ENCODE measurements around the gene ARID1A. TPM values are rescaled to one million over a fixed set of nuclear protein-coding genes. Genes with fewer than 3 reads are reported as not detected.
A peak's percentile ranks its signal among the peaks of the same experiment; 100 is the strongest.

ARID1A gene
- total RNA-seq, 1 experiment from 2014 or later = 56.9 TPM

DNA sequence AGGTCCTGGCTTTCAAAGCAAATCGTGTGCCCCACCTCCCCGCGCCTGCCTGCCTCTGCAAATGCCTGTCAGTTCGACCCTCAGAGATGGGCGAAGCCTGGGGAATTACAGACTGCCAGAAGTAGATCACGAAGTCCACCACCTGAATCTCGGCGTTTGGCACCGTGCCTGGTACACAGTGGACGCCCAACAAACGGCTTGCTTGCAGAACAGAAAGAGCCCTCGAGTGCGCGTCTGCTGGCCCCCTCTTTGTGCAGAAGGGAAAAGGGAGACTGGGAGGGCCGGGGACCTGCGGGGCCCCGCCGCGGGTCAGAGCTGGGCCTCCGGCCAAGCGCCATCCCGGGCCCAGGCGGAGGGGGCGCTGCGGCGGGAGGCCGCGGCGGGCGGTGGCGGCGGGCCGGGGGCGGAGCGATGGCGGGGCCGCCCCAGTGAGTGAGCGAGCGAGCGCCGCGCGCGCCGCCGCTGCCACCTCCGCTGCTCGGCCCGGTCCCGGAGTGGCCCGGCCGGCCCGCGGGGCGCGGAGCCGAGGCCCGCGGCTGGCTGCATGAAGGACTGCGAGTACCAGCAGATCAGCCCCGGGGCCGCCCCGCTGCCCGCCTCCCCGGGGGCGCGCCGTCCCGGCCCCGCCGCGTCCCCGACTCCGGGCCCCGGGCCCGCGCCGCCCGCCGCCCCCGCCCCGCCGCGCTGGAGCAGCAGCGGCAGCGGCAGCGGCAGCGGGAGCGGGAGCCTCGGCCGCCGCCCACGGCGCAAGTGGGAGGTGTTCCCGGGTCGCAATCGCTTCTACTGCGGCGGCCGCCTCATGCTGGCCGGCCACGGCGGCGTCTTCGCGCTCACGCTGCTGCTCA is 130.7 kb downstream of the ARID1A start, which contains the start of gene ZDHHC18:
Gene ZDHHC18 (plus strand): TSS at position 428 of the 845 bp plus-strand sequence. CDS start 117 bp downstream, at position 545.
- DNase-seq (ENCODE audit: unreplicated experiment) = peak; percentile 56
- intact Hi-C loops (cut with micrococcal nuclease) = no loop called here
- ChIA-PET POLR2A (interaction anchor here (0.6 to 1.9 kb wide), 9 partner anchors 15 to 186 kb away, joined by 3 to 12 read pairs (median 3); partner anchors contain the start of genes GPATCH3, GPN2 and TENT5B), CTCF (interaction anchor here (0.7 to 1.2 kb wide), 3 partner anchors 9 to 218 kb away, joined by 3 read pairs; no protein-coding TSS in a partner anchor)
- TF ChIP-seq, protein P1, sequence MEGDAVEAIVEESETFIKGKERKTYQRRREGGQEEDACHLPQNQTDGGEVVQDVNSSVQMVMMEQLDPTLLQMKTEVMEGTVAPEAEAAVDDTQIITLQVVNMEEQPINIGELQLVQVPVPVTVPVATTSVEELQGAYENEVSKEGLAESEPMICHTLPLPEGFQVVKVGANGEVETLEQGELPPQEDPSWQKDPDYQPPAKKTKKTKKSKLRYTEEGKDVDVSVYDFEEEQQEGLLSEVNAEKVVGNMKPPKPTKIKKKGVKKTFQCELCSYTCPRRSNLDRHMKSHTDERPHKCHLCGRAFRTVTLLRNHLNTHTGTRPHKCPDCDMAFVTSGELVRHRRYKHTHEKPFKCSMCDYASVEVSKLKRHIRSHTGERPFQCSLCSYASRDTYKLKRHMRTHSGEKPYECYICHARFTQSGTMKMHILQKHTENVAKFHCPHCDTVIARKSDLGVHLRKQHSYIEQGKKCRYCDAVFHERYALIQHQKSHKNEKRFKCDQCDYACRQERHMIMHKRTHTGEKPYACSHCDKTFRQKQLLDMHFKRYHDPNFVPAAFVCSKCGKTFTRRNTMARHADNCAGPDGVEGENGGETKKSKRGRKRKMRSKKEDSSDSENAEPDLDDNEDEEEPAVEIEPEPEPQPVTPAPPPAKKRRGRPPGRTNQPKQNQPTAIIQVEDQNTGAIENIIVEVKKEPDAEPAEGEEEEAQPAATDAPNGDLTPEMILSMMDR (IDR thresholded peaks at IDR 0.05; ENCODE audit: unreplicated experiment) = peak; percentile 69
- peaks cover 20% of the 10 kb centered on the region for H3K4me1 Mint-ChIP-seq (ENCODE audit: insufficient read depth, unreplicated experiment)
- no TSS peak for BruUV-seq (replicated peaks)
- H3K27me3 Mint-ChIP-seq (ENCODE audit: insufficient read depth, unreplicated experiment) = no peaks in the 10 kb centered on the region
- H3K27ac Mint-ChIP-seq (ENCODE audit: low read depth, unreplicated experiment) = peak within 1 kb of the TSS; percentile 86
- no peaks in the 10 kb centered on the region for H3K36me3 Mint-ChIP-seq (ENCODE audit: insufficient read depth, unreplicated experiment)
- peak within 1 kb of the TSS; percentile 83 for H3K4me3 Mint-ChIP-seq (ENCODE audit: unreplicated experiment)
- H3K9me3 Mint-ChIP-seq (ENCODE audit: unreplicated experiment) = no peaks in the 10 kb centered on the region

DNA sequence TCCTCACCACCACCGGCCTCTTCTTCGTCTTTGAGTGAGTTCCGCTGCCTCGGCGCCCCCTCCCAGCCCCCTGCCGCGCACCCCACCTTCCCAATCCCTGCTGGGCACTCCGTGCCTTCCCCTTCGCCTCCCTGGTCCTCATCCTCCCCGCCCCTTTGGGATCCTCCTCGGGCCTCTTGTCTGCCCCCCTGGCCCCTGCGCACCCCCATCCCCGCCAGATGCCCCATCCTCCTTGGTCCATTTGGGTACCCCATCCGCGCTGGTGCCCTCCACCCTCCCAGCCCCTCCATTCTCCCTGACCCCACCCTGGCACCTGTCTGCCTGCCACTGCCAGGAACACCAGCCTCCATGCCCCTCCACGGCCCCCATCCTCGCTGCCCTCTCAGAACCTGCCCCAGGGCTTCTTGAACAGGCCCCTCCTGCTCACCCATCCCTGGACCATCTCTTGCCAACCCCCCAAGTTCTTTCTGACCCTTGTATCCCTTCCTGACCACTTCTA is 131.3 kb downstream of the ARID1A start:
- peak overlapping the region; percentile 86 for H3K27ac Mint-ChIP-seq (ENCODE audit: low read depth, unreplicated experiment)
- no TSS peak for BruUV-seq (replicated peaks)
- H3K4me3 Mint-ChIP-seq (ENCODE audit: unreplicated experiment) = peak overlapping the region; percentile 83
- intact Hi-C loops (cut with micrococcal nuclease) = no loop called here
- peaks cover 20% of the 10 kb centered on the region for H3K4me1 Mint-ChIP-seq (ENCODE audit: insufficient read depth, unreplicated experiment)
- ChIA-PET CTCF (no interaction called here), POLR2A (interaction anchor here (0.7 kb wide), 1 partner anchor 56 kb away, joined by 3 read pairs; no protein-coding TSS in a partner anchor)
- TF ChIP-seq, protein P1 (IDR thresholded peaks at IDR 0.05; ENCODE audit: unreplicated experiment) = no peak
- H3K9me3 Mint-ChIP-seq (ENCODE audit: unreplicated experiment) = no peaks in the 10 kb centered on the region
- no peak for DNase-seq (ENCODE audit: unreplicated experiment)
- H3K27me3 Mint-ChIP-seq (ENCODE audit: insufficient read depth, unreplicated experiment) = no peaks in the 10 kb centered on the region
- H3K36me3 Mint-ChIP-seq (ENCODE audit: insufficient read depth, unreplicated experiment) = no peaks in the 10 kb centered on the region

DNA sequence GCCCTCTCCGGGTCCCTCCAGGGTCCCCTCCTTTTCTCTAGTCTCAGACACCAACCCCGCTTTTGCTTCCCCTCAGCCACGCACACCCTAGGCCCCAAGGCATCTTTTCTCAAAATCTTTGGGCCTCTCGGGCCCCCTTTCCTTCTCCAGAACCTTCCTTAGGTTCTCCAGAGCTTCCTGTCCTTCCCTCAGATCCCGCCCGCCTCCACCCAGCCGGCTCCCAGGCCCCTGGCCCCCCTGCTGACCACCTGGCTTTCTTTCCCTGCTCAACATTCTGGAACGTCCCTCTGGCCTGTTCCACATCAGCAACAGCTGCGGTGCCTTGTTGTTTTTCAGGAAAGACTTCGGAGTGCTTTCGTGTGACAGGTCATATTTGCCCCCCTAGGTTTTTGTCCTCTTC is 131.8 kb downstream of the ARID1A start:
- POLR2A ChIA-PET = interaction anchor here (0.7 to 0.9 kb wide), 3 partner anchors 35 to 295 kb away, joined by 3 to 4 read pairs (median 3); partner anchors contain the start of gene SFN
- H3K36me3 Mint-ChIP-seq (ENCODE audit: insufficient read depth, unreplicated experiment) = no peaks in the 10 kb centered on the region

More for the DNA sequence above, 131.8 kb downstream of the ARID1A start:
- Mint-ChIP-seq H3K9me3 (ENCODE audit: unreplicated experiment) (no peaks in the 10 kb centered on the region), H3K4me3 (ENCODE audit: unreplicated experiment) (peak overlapping the region; percentile 83), H3K4me1 (ENCODE audit: insufficient read depth, unreplicated experiment) (peaks cover 20% of the 10 kb centered on the region), H3K27ac (ENCODE audit: low read depth, unreplicated experiment) (peak overlapping the region; percentile 86), H3K27me3 (ENCODE audit: insufficient read depth, unreplicated experiment) (no peaks in the 10 kb centered on the region)
- CTCF ChIA-PET = interaction anchor here (1.2 kb wide), 1 partner anchor 21 kb away, joined by 3 read pairs; no protein-coding TSS in a partner anchor
- no TSS peak for BruUV-seq (replicated peaks)
- no peak for DNase-seq (ENCODE audit: unreplicated experiment)
- TF ChIP-seq, protein P1 (IDR thresholded peaks at IDR 0.05; ENCODE audit: unreplicated experiment) = no peak
- intact Hi-C loops (cut with micrococcal nuclease) = no loop called here
